H9 (cell line): Measurements from ENCODE around the gene KMT2D. TPM values are rescaled to one million over a fixed set of nuclear protein-coding genes. Genes with fewer than 3 reads are reported as not detected.

Experiments used
- DNase-seq: peaks from one replicate; pipeline ENCODE4 v3.0.0-alpha.2; 2017
- H2AFZ ChIP-seq: one replicate; pipeline ENCODE4 v1.6.1; 2013; ENCODE audit warnings: mild to moderate bottlenecking, low read length, control low read depth, moderate library complexity
- H2AK5ac ChIP-seq: 2 replicates; pipeline ENCODE4 v1.6.1; 2013; ENCODE audit warnings: low read length, control low read depth, mixed read lengths; ENCODE audit not compliant: insufficient read length
- H2BK120ac ChIP-seq: one replicate; pipeline ENCODE4 v1.6.1; 2013; ENCODE audit warnings: low read depth, mild to moderate bottlenecking, low read length, control low read depth, inconsistent platforms; ENCODE audit not compliant: poor library complexity, severe bottlenecking
- H2BK12ac ChIP-seq: 2 replicates; pipeline ENCODE4 v1.6.1; 2013; ENCODE audit warnings: low read length, control low read depth, mixed read lengths, low read depth; ENCODE audit not compliant: insufficient read length
- H2BK15ac ChIP-seq: 2 replicates; pipeline ENCODE4 v1.6.1; 2013; ENCODE audit warnings: low read depth, low read length, control low read depth
- H2BK20ac ChIP-seq: one replicate; pipeline ENCODE4 v1.6.1; 2013; ENCODE audit warnings: low read depth, mild to moderate bottlenecking, low read length, control low read depth, inconsistent platforms; ENCODE audit not compliant: poor library complexity, severe bottlenecking
- H2BK5ac ChIP-seq: 2 replicates; pipeline ENCODE4 v1.6.1; 2013; ENCODE audit warnings: low read length, control low read depth, mixed read lengths; ENCODE audit not compliant: insufficient read length
- H3K14ac ChIP-seq: 2 replicates; pipeline ENCODE4 v1.6.1; 2013; ENCODE audit warnings: low read length, control low read depth; ENCODE audit not compliant: insufficient read depth
- H3K18ac ChIP-seq: 2 replicates; pipeline ENCODE4 v1.6.1; 2013; ENCODE audit warnings: low read depth, mild to moderate bottlenecking, mixed read lengths, low read length, control low read depth; ENCODE audit not compliant: insufficient read length
- H3K23ac ChIP-seq: 2 replicates; pipeline ENCODE4 v1.6.1; 2013; ENCODE audit warnings: low read length, control low read depth, mixed read lengths, low read depth; ENCODE audit not compliant: insufficient read length
- H3K23me2 ChIP-seq: 2 replicates; pipeline ENCODE4 v1.6.1; 2013; ENCODE audit warnings: low read depth, mild to moderate bottlenecking, mixed read lengths, low read length, control low read depth; ENCODE audit not compliant: insufficient read length, poor library complexity, severe bottlenecking
- H3K27ac ChIP-seq: 2 replicates; pipeline ENCODE4 v1.5.1; 2013; ENCODE audit warnings: low read length, control low read depth, mixed read lengths, low read depth; ENCODE audit not compliant: insufficient read length
- H3K27me3 ChIP-seq: 2 replicates; pipeline ENCODE4 v1.6.1; 2013; ENCODE audit warnings: low read length, control low read depth, inconsistent platforms; ENCODE audit not compliant: insufficient read depth
- H3K4ac ChIP-seq: 2 replicates; pipeline ENCODE4 v1.6.1; 2013; ENCODE audit warnings: low read depth, mild to moderate bottlenecking, control low read depth, inconsistent platforms, low read length, moderate library complexity
- H3K4me1 ChIP-seq: 2 replicates; pipeline ENCODE4 v1.6.1; 2013; ENCODE audit warnings: low read length, control low read depth, inconsistent platforms; ENCODE audit not compliant: insufficient read depth
- H3K4me2 ChIP-seq: 2 replicates; pipeline ENCODE4 v1.6.1; 2013; ENCODE audit warnings: low read length, control low read depth, mixed read lengths; ENCODE audit not compliant: insufficient read length, insufficient read depth
- H3K56ac ChIP-seq: 2 replicates; pipeline ENCODE4 v1.6.1; 2013; ENCODE audit warnings: low read depth, mild to moderate bottlenecking, mixed read lengths, low read length, control low read depth; ENCODE audit not compliant: insufficient read length
- H3K79me1 ChIP-seq: 2 replicates; pipeline ENCODE4 v1.6.1; 2013; ENCODE audit warnings: low read depth, mild to moderate bottlenecking, moderate library complexity, low read length, control low read depth, inconsistent platforms; ENCODE audit not compliant: insufficient read depth, poor library complexity, severe bottlenecking
- H3K79me2 ChIP-seq: 2 replicates; pipeline ENCODE4 v1.6.1; 2013; ENCODE audit warnings: low read length, control low read depth, inconsistent platforms; ENCODE audit not compliant: insufficient read depth
- H3K9ac ChIP-seq: 2 replicates; pipeline ENCODE4 v1.6.1; 2013; ENCODE audit warnings: low read length, control low read depth, mixed read lengths; ENCODE audit not compliant: insufficient read length; ENCODE audit errors: extremely low read depth
- H3K9me3 ChIP-seq: one replicate; pipeline ENCODE4 v1.6.1; 2013; ENCODE audit warnings: low read depth, low read length, inconsistent platforms; ENCODE audit not compliant: control insufficient read depth
- H3T11ph ChIP-seq: one replicate; pipeline ENCODE4 v1.6.1; 2013; ENCODE audit warnings: mild to moderate bottlenecking, low read length, control low read depth, inconsistent platforms
- H4K20me1 ChIP-seq: one replicate; pipeline ENCODE4 v1.6.1; 2013; ENCODE audit not compliant: control insufficient read depth, insufficient read length, insufficient read depth
- H4K5ac ChIP-seq: 2 replicates; pipeline ENCODE4 v1.6.1; 2013; ENCODE audit warnings: low read depth, mild to moderate bottlenecking, mixed read lengths, low read length, control low read depth; ENCODE audit not compliant: insufficient read length
- H4K8ac ChIP-seq: replicated peaks from 2 replicates; pipeline ENCODE4 v1.6.1; 2013; ENCODE audit warnings: low read length, control low read depth, mixed read lengths, low read depth; ENCODE audit not compliant: insufficient read length
- H4K91ac ChIP-seq: 2 replicates; pipeline ENCODE4 v1.6.1; 2013; ENCODE audit warnings: low read depth, mild to moderate bottlenecking, moderate library complexity, mixed read lengths, low read length, control low read depth; ENCODE audit not compliant: insufficient read length
- H3K27ac Mint-ChIP-seq, 3 experiments: 2 replicates in 2 of 3; 3 replicates in 1 of 3; pipeline ENCODE4 v1.8.0; 2020 to 2021; ENCODE audit warnings: mixed read lengths in 3 of 3, mild to moderate bottlenecking in 1 of 3, moderate library complexity in 1 of 3
- H3K27me3 Mint-ChIP-seq: 2 replicates; pipeline ENCODE4 v1.8.0; 2021; ENCODE audit warnings: low read depth, mild to moderate bottlenecking, moderate library complexity, mixed read lengths
- H3K36me3 Mint-ChIP-seq, 3 experiments: 2 replicates in 2 of 3; 3 replicates in 1 of 3; pipeline ENCODE4 v1.8.0; 2020 to 2021; ENCODE audit warnings: low read depth in 3 of 3, mixed read lengths in 3 of 3; ENCODE audit not compliant: insufficient read depth in 1 of 3
- H3K4me1 Mint-ChIP-seq, 2 experiments: 2 replicates each; pipeline ENCODE4 v1.8.0; 2020; ENCODE audit warnings: mixed read lengths in 2 of 2
- H3K4me3 Mint-ChIP-seq, 2 experiments: 2 replicates in 1 of 2; 3 replicates in 1 of 2; pipeline ENCODE4 v1.8.0; 2020 to 2021; ENCODE audit warnings: mild to moderate bottlenecking in 2 of 2, mixed read lengths in 2 of 2, moderate library complexity in 1 of 2
- H3K9me3 Mint-ChIP-seq, 2 experiments: 2 replicates in 1 of 2; 3 replicates in 1 of 2; pipeline ENCODE4 v1.8.0; 2020; ENCODE audit warnings: mild to moderate bottlenecking in 2 of 2, mixed read lengths in 2 of 2, moderate library complexity in 1 of 2
- CTCF ChIP-seq: fragments of 200-600 bp; sonication (generic); conservative IDR thresholded peaks from 3 replicates; pipeline ENCODE4 v1.8.0; 2021; ENCODE audit warnings: antibody characterized with exemption, mild to moderate bottlenecking
- WGBS: extraction: QIAGEN DNeasy Blood & Tissue Kit; methylation state at CpG from one replicate; pipeline ENCODE4 v1.1.7; 2013; ENCODE audit warnings: missing lambda C conversion rate, low lambda C conversion rate, mixed read lengths; ENCODE audit not compliant: insufficient read length; ENCODE audit errors: extremely low coverage; 5-methylcytosine and 5-hydroxymethylcytosine counted together
- total RNA-seq: library from RNA; stranded (reverse); gene quantifications from 2 replicates; pipeline ENCODE4 v1.2.1, GENCODE V29; 2021

Gene KMT2D
- total RNA-seq, 1 experiment from 2014 or later: 93.7 TPM

GRCh38 chr12:49013428-49013827 is 47.2 kb downstream of the KMT2D start:
- H3K4me3 Mint-ChIP-seq: no peak overlapping the region
- H3K79me2 ChIP-seq: no peaks in the 10 kb centered on the region
- no peak overlapping the region for H4K8ac ChIP-seq
- no peak overlapping the region for H3K4ac ChIP-seq
- no peak overlapping the region for H3T11ph ChIP-seq
- no peak overlapping the region for H2AK5ac ChIP-seq
- H3K23me2 ChIP-seq: peaks cover 6% of the 10 kb centered on the region
- H3K23ac ChIP-seq: no peak overlapping the region
- H2BK12ac ChIP-seq: no peak overlapping the region
- H3K79me1 ChIP-seq: peaks cover 3% of the 10 kb centered on the region
- H3K18ac ChIP-seq: no peak overlapping the region
- no peaks in the 10 kb centered on the region for H4K20me1 ChIP-seq
- peaks cover 9 to 12% of the 10 kb centered on the region in 2 experiments for H3K4me1 Mint-ChIP-seq
- no peak overlapping the region for H3K56ac ChIP-seq
- H3K36me3 Mint-ChIP-seq: peaks cover 0 to 6% (median 2%) of the 10 kb centered on the region in 3 experiments; a peak in 2 of 7 replicates
- no peaks in the 10 kb centered on the region for H3K4me1 ChIP-seq
- no peak overlapping the region for H2BK5ac ChIP-seq
- no peak overlapping the region for H2BK120ac ChIP-seq
- no peak overlapping the region for H2BK20ac ChIP-seq
- H3K4me2 ChIP-seq: no peak overlapping the region
- no peak overlapping the region for H3K9ac ChIP-seq
- H4K5ac ChIP-seq: no peak overlapping the region
- no peaks in the 10 kb centered on the region; the same call in 1 of the 2 replicates for H3K27me3 Mint-ChIP-seq
- no peak overlapping the region for H3K27ac Mint-ChIP-seq
- H3K14ac ChIP-seq: no peak overlapping the region
- TF ChIP-seq CTCF: no peak
- H3K9me3 Mint-ChIP-seq: no peaks in the 10 kb centered on the region
- no peaks in the 10 kb centered on the region for H3K9me3 ChIP-seq
- H2AFZ ChIP-seq: no peak overlapping the region
- H2BK15ac ChIP-seq: no peak overlapping the region
- H3K27ac ChIP-seq: no peak overlapping the region
- WGBS: no CpG with 5 or more reads among the region's 3 CpGs
- no peak for DNase-seq
- H3K27me3 ChIP-seq: no peaks in the 10 kb centered on the region
- H4K91ac ChIP-seq: no peak overlapping the region
